GM12873 (cell line): ENCODE data around the gene KRTAP4-2.

ENCODE experiments used
- TF ChIP-seq, protein P1 (sequence below): IDR thresholded peaks from 2 replicates; pipeline ENCODE4 v1.5.1; 2012; ENCODE audit warnings: low read depth, mild to moderate bottlenecking, moderate library complexity, low read length, control low read depth; ENCODE audit not compliant: insufficient read depth; ENCODE audit errors: missing control alignments

KRTAP4-2 gene

DNA sequence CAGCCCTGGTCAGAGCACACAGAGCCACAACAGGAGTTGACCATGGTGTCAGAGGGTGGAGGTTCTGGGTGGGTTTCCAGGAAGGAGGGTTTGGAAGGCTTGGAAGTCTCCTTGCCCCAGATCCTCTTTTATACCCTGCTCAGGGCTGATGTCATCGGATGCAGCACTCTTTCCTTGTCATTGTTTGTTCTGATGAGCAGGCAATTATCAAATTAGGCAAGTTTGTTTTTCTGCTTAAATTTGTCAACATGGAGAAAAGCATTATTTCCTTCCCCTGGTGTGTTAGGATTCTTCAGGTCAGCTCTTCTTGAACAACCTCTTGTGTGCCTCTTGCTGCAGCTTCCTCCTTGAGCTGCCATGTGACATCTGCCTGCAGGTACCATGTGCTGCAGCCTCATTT, 17.4 kb downstream of the KRTAP4-2 start, which contains the start of gene KRTAP4-4:
Gene KRTAP4-4, minus strand, starts transcription at position 101 of the 400 bp plus-strand sequence. Its CDS starts 57 bp downstream, at position 44.
- TF ChIP-seq, protein P1, sequence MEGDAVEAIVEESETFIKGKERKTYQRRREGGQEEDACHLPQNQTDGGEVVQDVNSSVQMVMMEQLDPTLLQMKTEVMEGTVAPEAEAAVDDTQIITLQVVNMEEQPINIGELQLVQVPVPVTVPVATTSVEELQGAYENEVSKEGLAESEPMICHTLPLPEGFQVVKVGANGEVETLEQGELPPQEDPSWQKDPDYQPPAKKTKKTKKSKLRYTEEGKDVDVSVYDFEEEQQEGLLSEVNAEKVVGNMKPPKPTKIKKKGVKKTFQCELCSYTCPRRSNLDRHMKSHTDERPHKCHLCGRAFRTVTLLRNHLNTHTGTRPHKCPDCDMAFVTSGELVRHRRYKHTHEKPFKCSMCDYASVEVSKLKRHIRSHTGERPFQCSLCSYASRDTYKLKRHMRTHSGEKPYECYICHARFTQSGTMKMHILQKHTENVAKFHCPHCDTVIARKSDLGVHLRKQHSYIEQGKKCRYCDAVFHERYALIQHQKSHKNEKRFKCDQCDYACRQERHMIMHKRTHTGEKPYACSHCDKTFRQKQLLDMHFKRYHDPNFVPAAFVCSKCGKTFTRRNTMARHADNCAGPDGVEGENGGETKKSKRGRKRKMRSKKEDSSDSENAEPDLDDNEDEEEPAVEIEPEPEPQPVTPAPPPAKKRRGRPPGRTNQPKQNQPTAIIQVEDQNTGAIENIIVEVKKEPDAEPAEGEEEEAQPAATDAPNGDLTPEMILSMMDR: no peak

DNA sequence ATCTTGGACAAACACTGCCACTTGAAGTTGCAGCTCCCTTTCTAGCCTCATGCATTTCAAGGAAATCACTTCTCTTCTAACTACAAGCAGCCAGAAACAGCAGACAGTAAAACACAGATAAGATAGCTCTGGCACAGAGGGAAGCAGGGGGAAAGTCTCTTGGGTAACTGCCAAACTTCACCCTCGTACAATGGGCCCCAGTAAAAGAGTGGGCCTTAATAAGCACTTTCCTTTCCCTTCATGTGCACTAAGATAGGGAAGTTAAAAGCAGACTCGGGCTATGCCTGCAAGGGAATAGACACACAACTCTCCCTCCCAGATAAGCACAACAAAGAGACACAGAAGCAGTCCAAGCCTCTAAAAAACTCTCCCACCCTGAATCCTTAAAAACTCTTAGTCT, 24.2 kb downstream of the KRTAP4-2 start:
- TF ChIP-seq, protein P1: no peak

DNA sequence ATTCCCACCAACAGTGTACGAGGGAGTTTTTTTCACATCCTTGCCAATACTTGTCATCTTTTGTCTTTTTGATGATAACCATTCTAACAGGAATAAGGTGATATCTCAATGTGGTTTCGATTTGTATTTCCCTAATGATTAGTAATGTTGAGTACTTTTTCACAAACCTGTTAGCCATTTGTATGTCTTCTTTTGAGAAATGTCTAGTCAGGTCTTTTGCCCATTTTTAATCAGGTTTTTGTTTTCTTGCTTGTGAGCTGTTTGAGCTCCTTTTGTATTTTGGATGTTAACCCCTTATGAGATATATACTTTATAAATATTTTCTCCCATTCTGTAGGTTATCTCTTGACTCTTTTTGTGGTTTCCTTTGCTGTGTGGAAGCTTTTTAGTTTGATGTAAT, 26.5 kb downstream of the KRTAP4-2 start:
- TF ChIP-seq, protein P1: no peak

DNA sequence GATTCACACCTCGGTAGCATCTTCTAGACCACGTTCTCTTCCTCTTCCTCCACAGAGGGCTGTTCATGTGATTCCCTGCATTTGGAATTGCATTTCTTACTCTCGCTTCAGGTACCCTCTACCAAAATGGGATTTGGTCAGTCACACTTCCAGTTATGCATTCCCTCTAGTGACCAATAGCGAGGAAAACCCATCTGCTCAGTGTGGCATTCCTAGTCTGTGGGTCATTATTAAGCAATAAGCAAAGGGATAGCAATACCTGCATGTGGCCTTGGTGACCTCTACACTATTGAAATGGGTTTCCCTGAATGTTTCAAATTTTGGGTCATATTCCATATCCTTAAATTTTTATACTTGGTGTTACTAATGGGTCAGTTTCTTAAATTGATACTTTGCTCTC, 28.0 kb downstream of the KRTAP4-2 start:
- TF ChIP-seq, protein P1: no peak

DNA sequence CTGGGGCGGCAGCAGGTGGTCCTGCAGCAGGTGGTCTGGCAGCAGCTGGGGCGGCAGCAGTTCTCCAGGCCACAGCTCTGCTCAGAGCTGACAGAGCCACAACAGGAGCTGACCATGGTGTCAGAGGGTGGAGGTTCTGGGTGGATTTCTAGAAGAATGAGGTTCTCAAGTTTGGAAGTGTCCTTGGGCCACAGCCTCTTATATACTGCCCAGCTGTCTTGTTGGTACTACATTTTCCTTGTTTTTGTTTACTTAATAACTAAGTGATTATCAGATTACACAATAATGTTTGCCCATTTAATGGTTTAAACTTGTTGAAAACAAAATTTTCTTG, 28.4 kb downstream of the KRTAP4-2 start, which contains the start of gene KRTAP4-5:
Gene KRTAP4-5, minus strand, starts transcription at position 174 of the 334 bp plus-strand sequence. Its CDS starts 58 bp downstream, at position 116.
- TF ChIP-seq, protein P1: no peak

DNA sequence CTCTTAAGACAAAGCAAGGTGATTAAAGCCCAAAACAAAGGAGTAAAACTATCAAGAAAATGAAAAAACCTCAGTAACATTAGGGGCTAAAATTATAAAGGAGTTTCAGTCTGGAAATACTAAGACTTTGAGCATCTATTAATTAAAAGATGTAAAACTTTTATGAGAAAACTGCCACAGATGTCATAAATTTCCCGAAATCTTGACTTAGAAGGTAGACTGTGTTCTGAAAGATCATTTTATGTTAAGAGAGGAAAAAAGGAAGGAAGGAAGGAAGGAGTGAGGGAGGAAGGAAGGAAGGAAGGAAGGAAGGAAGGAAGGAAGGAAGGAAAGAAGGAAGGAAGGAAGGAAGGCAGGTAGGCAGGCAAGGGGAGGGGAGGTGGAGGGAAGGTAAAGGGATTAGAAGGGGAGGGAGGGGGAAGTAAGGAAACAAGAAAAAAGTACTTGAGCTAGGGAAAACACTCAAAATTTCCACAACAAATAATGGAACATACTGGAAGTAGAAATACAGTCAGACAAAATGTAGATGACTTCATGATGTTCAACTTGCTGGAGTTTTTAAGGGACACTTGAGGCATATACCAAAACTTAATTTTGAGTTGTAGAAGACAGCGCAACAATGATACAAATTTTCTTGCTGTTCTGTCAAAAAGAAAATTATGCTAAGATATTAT, 30.4 kb downstream of the KRTAP4-2 start:
- TF ChIP-seq, protein P1: no peak

DNA sequence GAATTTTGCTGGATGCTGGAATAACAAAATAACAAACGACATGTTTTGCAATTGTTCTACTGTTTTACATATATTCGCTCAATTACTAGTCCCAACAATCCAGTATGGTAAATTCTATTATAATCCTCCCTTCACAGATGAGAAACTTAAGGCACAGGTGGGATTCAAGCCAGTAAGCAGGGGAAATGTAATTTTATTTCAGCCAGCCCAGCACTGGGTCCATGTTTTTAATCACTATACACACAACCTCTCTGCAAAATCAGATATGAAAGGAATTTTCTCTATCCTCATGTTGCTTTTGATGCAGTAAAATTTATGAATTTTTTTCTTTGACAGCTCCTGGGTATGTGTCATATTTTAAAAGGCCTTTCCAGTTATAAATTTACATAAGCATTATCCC, 32.8 kb downstream of the KRTAP4-2 start:
- TF ChIP-seq, protein P1: no peak
